Measurements from ENCODE around the gene DKK3. TPM values are rescaled to one million over a fixed set of nuclear protein-coding genes. Genes with fewer than 3 reads are reported as not detected.

The DKK3 gene
- total RNA-seq, 1 experiment from 2014 or later, result 46.5 TPM

- no peak for DNase-seq (ENCODE audit: low read depth)
Measured at GRCh38 chr11:12031856-12032544, 23.6 kb upstream of the DKK3 start.

GRCh38 chr11:12029738-12030363 lies 21.4 kb upstream of the DKK3 start:
- DNase-seq (ENCODE audit: low read depth), result peak; percentile 58

GRCh38 chr11:12029119-12029518 lies 20.7 kb upstream of the DKK3 start:
- DNase-seq (ENCODE audit: low read depth), result no peak

GRCh38 chr11:12028303-12028702 lies 19.9 kb upstream of the DKK3 start:
- no peak for DNase-seq (ENCODE audit: low read depth)

GRCh38 chr11:12026331-12027211 lies 18.1 kb upstream of the DKK3 start:
- DNase-seq (ENCODE audit: low read depth), result no peak

- no peak for DNase-seq (ENCODE audit: low read depth)
Measured at GRCh38 chr11:12024254-12024926, 16.0 kb upstream of the DKK3 start.

GRCh38 chr11:12023015-12023414 lies 14.6 kb upstream of the DKK3 start:
- no peak for DNase-seq (ENCODE audit: low read depth)

- no peak for DNase-seq (ENCODE audit: low read depth)
Measured at GRCh38 chr11:12020546-12020945, 12.1 kb upstream of the DKK3 start.

- no peak for DNase-seq (ENCODE audit: low read depth)
Measured at GRCh38 chr11:12019866-12020416, 11.5 kb upstream of the DKK3 start.

GRCh38 chr11:12019337-12019736 lies 10.9 kb upstream of the DKK3 start:
- DNase-seq (ENCODE audit: low read depth), result peak; percentile 29

GRCh38 chr11:12017865-12018453 lies 9.5 kb upstream of the DKK3 start:
- no peak for DNase-seq (ENCODE audit: low read depth)

- DNase-seq (ENCODE audit: low read depth), result peak; percentile 43
Measured at GRCh38 chr11:12017243-12017678, 8.8 kb upstream of the DKK3 start.

- DNase-seq (ENCODE audit: low read depth), result no peak
Measured at GRCh38 chr11:12016246-12016645, 7.8 kb upstream of the DKK3 start.

GRCh38 chr11:12015486-12015885 lies 7.1 kb upstream of the DKK3 start:
- no peak for DNase-seq (ENCODE audit: low read depth)

- no peak for DNase-seq (ENCODE audit: low read depth)
Measured at GRCh38 chr11:12013781-12014180, 5.4 kb upstream of the DKK3 start.

GRCh38 chr11:12009617-12010321 lies 1.3 kb upstream of the DKK3 start:
- DNase-seq (ENCODE audit: low read depth), result no peak

GRCh38 chr11:12008790-12009616 lies 577 bp upstream of the DKK3 start:
- peak; percentile 79 for DNase-seq (ENCODE audit: low read depth)

- no peak for DNase-seq (ENCODE audit: low read depth)
Measured at GRCh38 chr11:12007230-12007593, 1.2 kb downstream of the DKK3 start.

- DNase-seq (ENCODE audit: low read depth), result no peak
Measured at GRCh38 chr11:12006552-12007229, 1.7 kb downstream of the DKK3 start.
